ENCODE measurements around the gene CHMP1B. TPM values are rescaled to one million over a fixed set of nuclear protein-coding genes. Genes with fewer than 3 reads are reported as not detected.
A peak's percentile ranks its signal among the peaks of the same experiment; 100 is the strongest.

The CHMP1B gene
- total RNA-seq, 1 experiment from 2014 or later, result 38.7 TPM

DNA sequence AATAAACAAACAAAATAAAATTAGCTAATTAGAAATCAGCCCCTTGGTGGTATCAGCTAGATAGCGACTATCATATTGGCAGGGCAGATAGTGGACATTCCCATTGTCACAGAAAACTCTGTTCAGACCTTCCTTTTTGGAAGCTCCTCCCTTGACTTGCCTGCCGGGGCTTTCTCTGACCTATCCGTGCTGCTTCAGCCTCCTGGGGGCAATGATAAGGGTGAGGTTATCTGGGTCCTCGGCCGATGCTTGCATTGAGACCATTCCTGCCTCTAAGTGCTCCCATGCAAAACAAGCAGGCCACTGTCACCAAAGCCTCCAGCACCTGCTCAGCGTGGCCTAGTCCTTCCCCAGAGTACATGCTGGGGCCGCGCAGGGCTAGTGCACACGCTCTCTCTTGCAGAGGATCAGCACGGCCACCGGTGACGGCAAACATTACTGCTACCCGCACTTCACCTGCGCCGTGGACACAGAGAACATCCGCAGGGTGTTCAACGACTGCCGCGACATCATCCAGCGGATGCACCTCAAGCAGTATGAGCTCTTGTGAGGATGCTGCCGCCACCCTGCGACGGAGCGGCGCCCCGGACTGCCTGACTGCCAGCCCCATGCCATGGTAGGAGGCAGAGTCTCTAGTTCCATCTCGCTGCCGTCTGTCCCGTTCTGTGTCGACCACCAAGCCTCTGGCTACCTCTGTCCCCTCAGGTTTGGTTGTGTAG, 29.5 kb downstream of the CHMP1B start:
- no peak overlapping the region for H2BK5ac ChIP-seq (ENCODE audit: insufficient read length, low read length)
- no peak for TF ChIP-seq CTCF (conservative IDR thresholded peaks at IDR 0.05)
- no peak overlapping the region for H2BK120ac ChIP-seq (ENCODE audit: low read depth, low read length, poor library complexity, severe bottlenecking)
- peaks cover 2% of the 10 kb centered on the region; the same call in 1 of the 2 replicates for H3K4me1 ChIP-seq (ENCODE audit: insufficient read depth, low read length)
- no peaks in the 10 kb centered on the region for H3K27me3 ChIP-seq (ENCODE audit: insufficient read depth, low read length)
- peaks cover 10 to 12% of the 10 kb centered on the region in 2 experiments for H3K4me1 Mint-ChIP-seq
- no peaks in the 10 kb centered on the region for H3K79me1 ChIP-seq (ENCODE audit: insufficient read depth, low read depth, low read length, poor library complexity, severe bottlenecking)
- H3K27ac ChIP-seq (ENCODE audit: insufficient read length, low read depth, low read length), result no peak overlapping the region
- H3K9me3 Mint-ChIP-seq, result no peaks in the 10 kb centered on the region; a peak in 1 of 5 replicates
- H2AFZ ChIP-seq (ENCODE audit: low read length), result no peak overlapping the region
- no peak overlapping the region for H4K91ac ChIP-seq (ENCODE audit: insufficient read length, low read depth, low read length)
- H3K36me3 Mint-ChIP-seq (ENCODE audit: insufficient read depth in 1 of 3, low read depth in 3 of 3), result peaks cover 11 to 55% (median 21%) of the 10 kb centered on the region in 3 experiments
- H3K56ac ChIP-seq (ENCODE audit: insufficient read length, low read depth, low read length), result no peak overlapping the region
- H3K4me3 Mint-ChIP-seq, result no peak overlapping the region; a peak in 1 of 5 replicates
- H4K20me1 ChIP-seq (ENCODE audit: control insufficient read depth, insufficient read depth, insufficient read length), result no peaks in the 10 kb centered on the region
- H3K14ac ChIP-seq (ENCODE audit: insufficient read depth, low read length), result no peak overlapping the region
- H3K4ac ChIP-seq (ENCODE audit: low read depth, low read length), result no peak overlapping the region
- no peak overlapping the region for H3K18ac ChIP-seq (ENCODE audit: insufficient read length, low read depth, low read length)
- no peak for DNase-seq
- peak overlapping the region in 2 of 3 experiments; percentile 64 to 66; a peak in 3 of 7 replicates for H3K27ac Mint-ChIP-seq
- no peaks in the 10 kb centered on the region for H3K27me3 Mint-ChIP-seq (ENCODE audit: low read depth)
- no peak overlapping the region for H4K8ac ChIP-seq (replicated peaks; ENCODE audit: insufficient read length, low read depth, low read length)
- H2BK12ac ChIP-seq (ENCODE audit: insufficient read length, low read depth, low read length), result no peak overlapping the region
- H3T11ph ChIP-seq (ENCODE audit: low read length), result no peak overlapping the region
- no peak overlapping the region for H3K23ac ChIP-seq (ENCODE audit: insufficient read length, low read depth, low read length)
- no peaks in the 10 kb centered on the region for H3K79me2 ChIP-seq (ENCODE audit: insufficient read depth, low read length)
- no peak overlapping the region for H2AK5ac ChIP-seq (ENCODE audit: insufficient read length, low read length)
- no peak overlapping the region for H2BK20ac ChIP-seq (ENCODE audit: low read depth, low read length, poor library complexity, severe bottlenecking)
- no peak overlapping the region for H4K5ac ChIP-seq (ENCODE audit: insufficient read length, low read depth, low read length)
- no CpG with 5 or more reads among the region's 30 CpGs for WGBS (ENCODE audit: extremely low coverage, insufficient read length, low lambda C conversion rate)
- H3K4me2 ChIP-seq (ENCODE audit: insufficient read depth, insufficient read length, low read length), result no peak overlapping the region
- H3K9me3 ChIP-seq (ENCODE audit: control insufficient read depth, low read depth, low read length), result no peaks in the 10 kb centered on the region
- no peak overlapping the region for H3K9ac ChIP-seq (ENCODE audit: extremely low read depth, insufficient read length, low read length)
- no peaks in the 10 kb centered on the region for H3K23me2 ChIP-seq (ENCODE audit: insufficient read length, low read depth, low read length, poor library complexity, severe bottlenecking)
- no peak overlapping the region for H2BK15ac ChIP-seq (ENCODE audit: low read depth, low read length)
